HuH-7 (cell line): ENCODE results near the gene CTDP1.

Experiments
- DNase-seq: peaks from one replicate; pipeline ENCODE4 v3.0.0; 2011; ENCODE audit warnings: low spot score

Gene CTDP1, protein sequence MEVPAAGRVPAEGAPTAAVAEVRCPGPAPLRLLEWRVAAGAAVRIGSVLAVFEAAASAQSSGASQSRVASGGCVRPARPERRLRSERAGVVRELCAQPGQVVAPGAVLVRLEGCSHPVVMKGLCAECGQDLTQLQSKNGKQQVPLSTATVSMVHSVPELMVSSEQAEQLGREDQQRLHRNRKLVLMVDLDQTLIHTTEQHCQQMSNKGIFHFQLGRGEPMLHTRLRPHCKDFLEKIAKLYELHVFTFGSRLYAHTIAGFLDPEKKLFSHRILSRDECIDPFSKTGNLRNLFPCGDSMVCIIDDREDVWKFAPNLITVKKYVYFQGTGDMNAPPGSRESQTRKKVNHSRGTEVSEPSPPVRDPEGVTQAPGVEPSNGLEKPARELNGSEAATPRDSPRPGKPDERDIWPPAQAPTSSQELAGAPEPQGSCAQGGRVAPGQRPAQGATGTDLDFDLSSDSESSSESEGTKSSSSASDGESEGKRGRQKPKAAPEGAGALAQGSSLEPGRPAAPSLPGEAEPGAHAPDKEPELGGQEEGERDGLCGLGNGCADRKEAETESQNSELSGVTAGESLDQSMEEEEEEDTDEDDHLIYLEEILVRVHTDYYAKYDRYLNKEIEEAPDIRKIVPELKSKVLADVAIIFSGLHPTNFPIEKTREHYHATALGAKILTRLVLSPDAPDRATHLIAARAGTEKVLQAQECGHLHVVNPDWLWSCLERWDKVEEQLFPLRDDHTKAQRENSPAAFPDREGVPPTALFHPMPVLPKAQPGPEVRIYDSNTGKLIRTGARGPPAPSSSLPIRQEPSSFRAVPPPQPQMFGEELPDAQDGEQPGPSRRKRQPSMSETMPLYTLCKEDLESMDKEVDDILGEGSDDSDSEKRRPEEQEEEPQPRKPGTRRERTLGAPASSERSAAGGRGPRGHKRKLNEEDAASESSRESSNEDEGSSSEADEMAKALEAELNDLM

DNA sequence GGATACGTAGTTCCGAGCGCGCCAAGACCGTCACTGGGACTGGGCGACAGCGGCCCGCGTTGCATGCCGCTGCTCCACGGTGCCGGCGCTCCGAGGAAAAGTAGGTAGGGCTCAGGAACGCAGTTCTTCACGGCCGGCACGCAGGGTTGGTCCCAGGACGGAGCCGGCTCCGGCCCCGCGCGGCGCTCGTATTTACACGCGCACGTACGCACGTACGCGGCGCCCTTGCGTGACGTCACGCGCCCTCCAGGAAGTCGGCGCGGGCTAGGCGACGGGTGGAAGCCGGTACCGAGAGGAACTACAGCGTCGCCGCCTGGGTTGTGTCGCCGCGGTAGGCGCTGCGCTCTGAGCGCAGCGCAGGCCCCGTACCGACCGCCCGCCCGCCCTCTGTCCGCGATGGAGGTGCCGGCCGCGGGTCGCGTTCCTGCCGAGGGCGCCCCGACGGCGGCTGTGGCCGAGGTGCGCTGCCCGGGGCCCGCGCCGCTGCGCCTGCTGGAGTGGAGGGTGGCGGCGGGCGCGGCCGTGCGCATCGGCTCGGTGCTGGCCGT is at the start of gene CTDP1:
Gene CTDP1, plus strand, starts transcription at position 252 of the 548 bp plus-strand sequence. Its CDS starts 145 bp downstream, at position 397.
- peak; percentile 79 for DNase-seq

DNA sequence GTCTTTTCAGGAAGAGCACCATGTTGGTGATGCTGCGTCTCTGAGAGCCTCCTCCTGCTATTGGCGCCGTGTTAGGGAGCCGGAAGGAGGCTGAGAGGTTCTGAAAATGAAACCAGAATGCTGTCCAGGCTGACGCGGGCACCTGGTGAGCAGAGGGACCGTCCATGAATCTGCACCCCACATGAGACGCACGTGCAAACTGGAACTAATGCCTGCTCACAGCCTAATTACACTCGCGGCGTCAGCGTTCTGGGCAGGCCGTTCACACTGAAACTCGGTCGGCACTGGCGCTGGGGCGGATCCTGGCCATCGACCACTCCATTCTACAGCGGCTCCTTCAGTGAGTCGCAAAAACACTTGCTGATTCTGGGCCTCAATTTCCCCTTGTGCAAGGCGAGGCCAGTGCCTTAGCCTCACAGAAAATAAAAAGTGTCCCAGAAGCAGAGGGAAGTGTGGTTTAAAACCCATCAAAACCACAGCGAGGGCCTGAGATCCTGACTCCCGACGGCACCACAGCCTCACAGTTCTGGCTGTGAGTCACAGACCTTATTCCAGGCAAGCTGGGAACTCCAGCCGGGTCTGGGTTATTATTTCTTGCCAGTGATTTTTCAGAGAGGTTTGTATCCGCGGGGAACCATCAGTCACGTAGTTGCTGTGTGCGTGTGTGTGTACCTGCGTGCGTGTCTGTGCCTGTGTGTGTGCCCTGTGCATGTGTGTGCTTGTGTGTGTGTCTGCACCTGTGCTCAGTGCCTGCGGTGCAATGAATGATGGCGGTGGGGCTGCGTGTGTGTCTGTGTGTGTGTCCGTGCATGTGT is 49.1 kb upstream of the CTDP1 start:
- DNase-seq: no peak

DNA sequence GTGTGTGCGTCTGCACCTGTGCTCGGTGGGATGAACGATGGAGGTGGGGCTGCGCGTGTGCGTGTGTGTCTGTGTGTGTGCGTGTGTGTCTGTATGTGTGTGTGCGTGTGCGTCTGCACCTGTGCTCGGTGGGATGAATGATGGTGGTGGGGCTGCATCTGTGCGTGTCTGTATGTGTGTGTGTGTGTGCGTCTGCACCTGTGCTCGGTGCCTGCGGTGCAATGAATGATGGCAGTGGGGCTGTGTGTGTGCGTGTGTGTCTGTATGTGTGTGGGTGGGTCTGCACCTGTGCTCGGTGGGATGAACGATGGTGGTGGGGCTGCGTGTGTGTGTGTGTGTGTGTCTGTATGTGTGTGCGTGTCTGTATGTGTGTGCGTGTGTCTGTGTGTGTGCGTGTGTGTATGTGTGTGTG is 48.5 kb upstream of the CTDP1 start:
- DNase-seq: no peak

DNA sequence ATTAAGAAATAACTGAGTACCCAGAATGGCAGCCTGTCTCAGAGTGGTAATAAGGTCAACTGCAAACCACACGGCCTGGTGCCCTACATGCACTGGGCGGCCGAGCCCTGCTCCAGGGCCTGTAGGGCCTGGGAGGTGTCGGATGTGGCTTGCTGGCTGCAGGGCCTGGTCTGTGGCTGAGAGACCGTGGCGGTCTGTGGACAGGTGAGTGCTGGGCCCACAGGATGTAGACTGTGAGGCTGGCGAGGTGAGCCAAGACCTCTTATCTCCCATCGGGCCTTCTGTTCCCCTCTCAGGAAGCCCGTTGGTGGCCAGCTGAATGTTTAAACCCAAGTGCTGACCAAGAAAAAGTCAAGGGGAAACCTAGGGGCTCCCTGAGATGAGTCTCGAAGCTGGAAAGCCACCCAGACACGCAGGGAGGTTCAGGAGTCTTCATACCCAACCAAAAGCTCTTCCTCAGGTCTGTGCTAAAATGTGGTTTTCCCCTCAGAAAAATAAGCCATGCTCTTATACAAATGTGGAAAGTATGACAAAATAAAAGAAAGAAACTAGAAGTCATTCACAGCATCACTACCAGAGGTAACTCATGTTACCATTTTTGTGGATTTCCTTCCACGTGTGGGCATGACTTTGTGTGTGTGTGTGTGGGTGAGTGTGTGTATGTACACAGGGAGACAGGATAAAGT is 47.7 kb upstream of the CTDP1 start:
- no peak for DNase-seq

DNA sequence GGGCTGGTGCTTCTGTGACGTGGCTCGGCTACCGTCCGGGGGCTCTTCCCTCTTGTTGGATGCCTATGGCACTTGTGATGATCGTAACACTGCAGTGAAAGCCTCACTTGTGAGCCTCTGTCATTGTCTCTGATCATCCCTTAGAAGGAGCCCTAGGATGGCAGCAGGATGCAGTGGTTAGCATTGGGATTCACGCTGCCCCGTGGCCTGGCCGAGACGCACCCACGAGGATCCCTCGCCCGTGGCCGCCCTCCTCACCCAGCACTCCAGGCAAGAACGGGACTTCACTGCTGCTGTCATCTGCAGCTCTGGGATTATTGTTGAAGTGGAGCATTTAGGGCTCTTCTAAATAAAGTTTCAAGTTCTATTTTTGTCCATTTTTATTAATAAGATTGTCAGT is 46.8 kb upstream of the CTDP1 start:
- no peak for DNase-seq

DNA sequence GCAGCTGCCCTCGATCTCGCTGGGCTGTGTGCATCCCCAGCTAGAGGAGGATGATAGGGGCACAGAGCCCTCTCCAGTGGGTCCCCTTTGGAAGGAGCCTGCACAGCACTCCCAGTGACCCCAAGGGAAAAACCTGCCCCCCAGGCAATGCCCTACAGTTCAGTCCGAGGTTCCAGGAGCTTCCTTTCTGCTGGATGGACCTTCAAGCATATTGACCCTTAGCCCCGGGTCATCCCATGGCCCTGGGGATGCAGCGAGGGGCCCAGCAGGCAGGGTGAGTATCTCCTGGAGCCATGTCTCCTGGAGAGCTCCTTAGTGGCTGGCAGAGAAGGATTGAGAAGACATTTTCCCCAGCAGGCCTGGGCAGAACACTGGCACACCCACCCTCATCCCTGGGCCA is 45.4 kb upstream of the CTDP1 start:
- DNase-seq: no peak

DNA sequence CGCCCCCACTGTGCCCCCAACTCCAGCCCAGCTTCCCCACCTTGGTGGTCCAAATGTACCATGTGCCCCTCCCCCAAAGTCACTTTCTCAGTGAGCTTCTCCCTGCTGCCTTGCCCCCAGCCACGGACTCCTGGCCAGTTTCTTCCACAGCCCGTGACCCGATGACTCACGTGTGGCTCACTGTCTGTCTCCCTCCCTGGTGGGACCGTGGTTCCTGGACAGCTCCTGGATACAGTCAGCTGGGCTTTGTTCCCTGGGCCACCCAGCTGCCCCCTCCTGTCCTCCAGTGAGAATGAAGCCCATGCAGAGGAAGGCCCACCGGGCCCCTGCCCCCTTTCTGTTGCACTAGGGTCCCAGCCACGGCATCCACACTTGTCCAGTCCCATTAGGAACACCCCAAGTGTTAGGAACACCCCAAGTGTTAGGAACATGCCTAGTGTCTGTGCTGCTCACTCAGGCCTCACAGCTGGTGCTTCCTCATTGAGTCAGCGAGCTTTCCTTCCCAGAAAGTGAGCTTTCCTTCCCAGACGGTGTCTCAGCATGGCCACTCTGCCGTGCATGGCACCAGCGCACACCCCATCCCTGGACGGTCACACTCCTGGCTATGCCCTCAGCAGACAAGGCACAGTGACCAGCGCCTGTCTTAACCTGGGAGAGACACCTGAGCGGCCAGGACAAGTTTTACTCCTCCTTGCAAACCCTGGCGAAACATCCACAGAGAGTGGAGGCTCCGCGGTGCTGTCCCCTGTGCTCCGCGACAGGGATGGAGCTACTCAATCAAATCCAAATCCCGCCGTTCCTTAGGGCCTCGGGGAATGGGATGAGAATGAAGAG is 44.8 kb upstream of the CTDP1 start:
- no peak for DNase-seq

DNA sequence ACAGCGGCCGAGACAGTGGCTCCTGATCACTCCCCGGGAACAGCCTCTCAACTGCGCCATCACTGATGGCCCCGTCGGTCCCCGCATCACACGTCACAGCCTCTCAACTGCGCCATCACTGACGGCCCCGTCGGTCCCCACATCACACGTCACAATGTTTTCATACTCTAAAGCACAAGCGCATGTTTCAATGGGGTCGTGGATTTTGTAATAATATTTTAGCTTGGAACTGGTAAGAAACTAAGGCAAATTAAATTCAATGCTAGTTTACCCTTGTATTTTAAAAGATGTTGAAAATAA is 44.2 kb upstream of the CTDP1 start:
- DNase-seq: no peak

DNA sequence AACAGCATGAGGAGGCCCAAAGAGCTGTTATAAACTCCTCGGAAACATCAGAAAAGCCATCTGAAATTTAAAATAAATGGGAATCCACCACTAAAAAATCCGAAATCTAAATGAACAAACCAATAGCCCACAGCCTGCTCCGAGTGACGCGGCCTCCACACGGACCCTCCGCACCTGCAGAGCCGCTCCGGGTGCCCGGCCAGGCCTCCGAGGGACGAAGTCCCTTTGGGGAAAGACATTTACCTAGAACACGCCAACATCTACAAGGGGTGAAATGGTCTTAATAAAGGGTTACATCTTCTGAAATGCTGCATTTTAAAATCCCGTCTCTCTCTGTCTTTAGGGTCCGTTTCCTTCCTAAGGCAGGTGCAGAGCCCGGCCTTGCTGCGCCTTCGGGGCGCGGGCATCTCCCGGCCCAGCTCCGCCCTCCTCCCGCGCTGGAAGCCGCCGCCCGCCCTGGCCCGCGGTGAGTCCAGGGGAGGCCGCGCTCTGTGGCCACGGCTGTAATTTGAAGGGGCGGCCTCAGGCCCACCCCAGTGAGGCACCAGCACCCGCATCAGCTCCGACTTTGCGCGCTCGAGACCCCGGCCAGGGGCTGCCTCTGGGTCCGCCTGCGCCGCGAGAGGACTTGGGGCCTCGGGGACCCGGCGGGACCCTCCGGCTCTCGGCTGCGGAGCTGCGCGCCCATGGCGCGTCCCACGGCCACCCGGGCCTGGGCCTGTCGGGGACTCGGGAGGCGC is 42.3 kb upstream of the CTDP1 start:
- DNase-seq: no peak

DNA sequence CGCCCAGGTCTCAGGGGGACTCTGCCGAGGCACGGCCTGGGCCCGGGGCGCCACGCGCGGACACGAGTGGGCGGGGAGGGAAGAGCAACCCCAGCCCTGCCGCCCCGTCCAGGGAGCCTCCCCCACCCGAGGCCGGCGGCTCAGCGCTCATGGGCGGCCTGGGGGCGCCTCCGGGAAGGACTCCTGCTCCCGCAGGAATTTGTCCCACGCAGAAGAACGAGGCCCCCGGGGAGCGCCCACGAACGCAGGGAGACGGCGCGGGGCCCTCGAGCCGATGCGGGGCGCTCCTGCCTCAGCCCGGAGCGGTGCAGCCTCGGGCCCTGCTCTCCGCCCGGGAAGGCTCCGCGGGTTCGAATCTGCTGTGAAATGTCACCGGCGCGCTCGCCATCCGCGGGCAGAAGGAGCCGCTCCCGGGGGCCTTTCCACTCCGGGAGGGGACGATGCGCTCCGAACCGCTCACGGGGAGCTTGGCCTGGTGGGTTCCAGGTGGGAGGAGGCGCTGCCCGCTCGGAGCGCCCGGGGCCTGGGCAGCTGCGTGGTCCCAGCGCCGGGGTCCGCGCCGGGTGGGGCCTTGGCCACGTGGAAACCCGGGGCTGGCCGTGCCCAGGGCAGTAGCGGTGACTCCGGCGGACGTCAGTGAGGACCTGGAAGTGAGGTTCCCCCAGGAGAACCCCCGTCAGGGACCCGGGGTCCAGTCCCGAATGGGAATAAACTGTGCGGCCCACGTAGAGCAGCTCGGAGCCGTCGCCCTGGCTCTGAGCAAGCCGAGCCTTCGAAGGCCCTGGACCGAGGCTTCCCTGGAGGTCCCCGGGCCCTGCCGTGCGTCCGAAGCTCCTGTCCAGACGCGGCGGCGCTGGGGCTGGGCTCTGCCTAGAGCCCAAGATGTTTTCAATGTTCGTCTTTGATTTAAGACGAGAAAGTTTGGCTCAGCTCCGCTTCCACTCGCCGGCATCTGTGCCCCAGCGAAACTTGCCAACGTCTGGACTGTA is 41.4 kb upstream of the CTDP1 start:
- DNase-seq: no peak

DNA sequence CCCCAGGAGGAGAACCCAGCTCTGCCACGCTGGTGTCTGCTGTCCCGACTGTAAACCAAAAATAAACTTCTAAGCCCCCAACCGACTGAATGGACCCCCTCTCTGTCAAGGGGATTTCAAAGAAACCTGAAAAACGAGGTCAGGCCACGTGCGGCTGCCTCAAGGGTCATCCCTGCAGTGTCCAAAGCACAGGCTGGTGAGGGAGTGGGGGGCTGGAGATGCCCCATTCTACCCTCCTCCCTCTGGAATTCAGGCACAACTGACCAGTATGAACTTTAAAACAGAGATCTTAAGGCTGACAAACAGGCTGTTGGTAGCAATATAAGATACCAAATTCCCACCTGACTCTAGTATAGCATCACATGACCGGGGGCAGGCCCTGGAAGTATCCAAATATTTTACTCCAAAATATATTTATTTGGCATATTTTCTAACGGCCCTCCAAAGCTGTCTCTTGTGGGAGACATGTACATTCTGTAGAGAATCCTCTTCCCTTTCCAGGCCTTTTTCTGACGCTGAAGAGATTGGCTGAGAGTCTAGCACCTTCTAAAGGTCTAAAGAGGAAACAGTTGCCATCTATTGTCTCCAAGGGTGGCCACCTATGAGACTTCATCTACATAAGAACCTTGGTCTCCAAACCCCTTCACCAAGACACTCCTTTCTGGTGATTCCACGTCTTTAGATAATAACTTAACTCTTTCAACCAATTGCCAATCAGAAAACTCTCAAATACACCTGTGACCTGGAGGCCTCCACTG is 40.4 kb upstream of the CTDP1 start:
- DNase-seq: no peak

DNA sequence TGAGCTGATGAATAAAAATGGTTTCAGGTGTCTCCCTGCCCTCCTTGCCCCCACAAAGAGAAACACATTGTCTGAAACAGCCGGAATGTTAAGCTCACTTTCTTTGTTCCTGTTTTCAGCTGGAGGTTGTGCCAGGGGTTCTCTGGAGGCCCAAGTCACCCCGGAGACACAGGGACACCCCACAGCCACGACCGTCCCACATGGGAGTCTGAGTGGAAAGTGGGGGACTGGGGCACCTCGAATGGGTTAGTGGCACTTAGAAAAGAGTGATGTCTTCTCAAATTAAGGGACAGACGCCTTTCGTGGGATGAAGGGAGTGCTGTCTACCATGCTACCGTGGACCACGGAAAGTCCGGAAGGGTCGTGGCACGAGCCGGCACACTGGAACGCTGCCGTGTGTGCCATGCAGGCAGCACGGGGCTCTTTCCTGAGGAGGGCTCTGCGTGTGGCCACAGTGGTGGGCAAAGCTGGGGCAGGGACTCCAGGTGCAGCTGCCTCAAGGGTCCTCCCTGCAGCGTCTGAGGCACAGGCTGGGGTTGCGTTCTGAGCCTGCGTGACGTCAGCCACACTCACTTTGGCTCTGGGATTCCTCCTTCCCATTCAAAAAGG is 39.4 kb upstream of the CTDP1 start:
- no peak for DNase-seq

DNA sequence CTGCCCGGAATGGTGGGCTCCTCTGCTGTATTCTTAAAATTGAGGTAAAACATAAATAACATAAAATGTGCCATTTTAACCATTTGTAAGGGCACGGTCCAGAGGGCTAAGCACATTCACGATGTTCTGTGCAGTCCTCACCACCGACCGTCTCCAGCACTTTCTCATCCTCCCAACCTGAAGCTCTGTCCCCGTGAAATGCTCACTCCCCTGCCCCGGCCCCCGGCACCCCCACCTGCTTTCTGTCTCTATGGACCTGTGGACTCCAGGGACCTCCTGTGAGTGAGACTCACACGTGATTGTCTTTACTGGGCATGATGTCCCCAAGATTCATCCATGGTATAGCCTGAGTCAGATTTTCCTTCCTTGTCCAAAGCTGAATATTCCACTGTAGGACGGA is 38.7 kb upstream of the CTDP1 start:
- DNase-seq: no peak

DNA sequence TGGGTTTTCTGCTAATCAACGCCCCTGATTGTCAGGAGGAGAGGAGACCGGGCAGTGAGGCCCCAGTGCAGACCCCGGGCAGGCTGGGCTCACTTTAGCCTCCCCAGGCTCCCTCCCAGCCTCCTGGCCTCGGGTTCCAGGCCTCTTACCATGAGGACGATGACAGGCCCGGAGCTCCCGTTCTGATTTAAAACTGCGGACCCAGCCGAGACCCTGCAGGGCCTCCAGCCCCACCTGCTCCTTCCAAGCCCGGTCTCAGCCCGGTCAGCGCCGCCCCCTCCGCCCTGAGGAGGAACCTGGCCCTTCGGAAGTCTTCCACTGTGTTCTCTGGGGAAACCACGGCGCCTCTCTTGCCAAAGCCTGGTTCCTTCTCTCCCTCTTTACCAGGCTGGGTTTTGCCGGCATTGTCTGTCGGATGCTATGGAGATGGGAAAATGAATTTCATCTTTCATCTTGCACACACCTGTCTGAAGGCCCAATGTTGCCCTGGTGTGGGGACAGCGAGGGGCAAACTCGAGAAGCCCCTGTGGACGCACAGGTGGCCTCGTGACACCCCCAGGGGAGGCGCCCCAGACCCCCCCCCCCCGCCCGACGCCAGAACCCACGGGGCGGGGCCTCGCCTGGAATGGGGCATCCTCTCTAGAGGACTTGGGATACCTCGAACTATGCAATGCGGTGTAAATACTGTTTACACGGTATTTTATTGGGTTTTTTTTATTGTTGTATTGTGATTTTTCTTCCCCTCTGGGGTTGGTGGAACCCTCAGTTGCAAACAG is 37.7 kb upstream of the CTDP1 start:
- no peak for DNase-seq

DNA sequence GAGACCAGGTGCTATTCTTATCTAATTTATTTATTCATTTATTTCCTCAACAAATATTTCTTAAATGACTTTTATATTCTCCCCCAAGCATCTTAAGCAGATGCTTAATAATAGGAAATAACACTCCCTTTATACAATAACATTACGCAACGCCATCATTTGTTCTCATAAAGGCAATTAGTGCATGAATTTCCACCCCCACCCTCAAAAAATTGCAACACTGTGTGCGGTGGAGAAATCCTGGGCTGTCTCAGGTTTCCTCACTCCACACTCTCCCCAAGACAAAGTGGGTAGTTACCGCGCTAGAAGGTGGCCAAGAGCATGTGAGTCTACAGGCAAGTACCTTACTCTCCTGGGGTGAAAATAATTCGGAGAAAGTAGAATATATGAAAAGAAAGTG is 37.0 kb upstream of the CTDP1 start:
- DNase-seq: no peak
